Transverse colon (tissue), 4 donors: Measurements from ENCODE around the gene ASXL2. TPM values are rescaled to one million over a fixed set of nuclear protein-coding genes. Genes with fewer than 3 reads are reported as not detected.

Experiments
- DNase-seq: peaks from one replicate; pipeline ENCODE4 v3.0.0-alpha.2; 2019
- H3K27ac ChIP-seq, 4 donors: fragments of 200-600 bp; sonication (generic); 2 replicates each; pipeline ENCODE4 v1.5.1; 2016 to 2018; ENCODE audit warnings: inconsistent platforms in 4 of 4
- H3K27me3 ChIP-seq: fragments of 200-600 bp; sonication (generic); 2 replicates; pipeline ENCODE4 v1.5.1; 2017; ENCODE audit warnings: inconsistent platforms
- H3K36me3 ChIP-seq, 4 donors: fragments of 200-600 bp; sonication (generic); 2 replicates each; pipeline ENCODE4 v1.5.1; 2017 to 2019; ENCODE audit warnings: inconsistent platforms in 4 of 4
- H3K4me1 ChIP-seq, 4 donors: fragments of 200-600 bp; sonication (generic); 2 replicates each; pipeline ENCODE4 v1.5.1; 2017 to 2020; ENCODE audit warnings: inconsistent platforms in 4 of 4
- H3K4me3 ChIP-seq, 4 donors: fragments of 200-600 bp; sonication (generic); 1 replicate in 1 of 4; 2 replicates in 3 of 4; pipeline versions ENCODE4 v1.5.1 to v1.6.1; 2017 to 2019; ENCODE audit warnings: inconsistent platforms in 4 of 4
- H3K9me3 ChIP-seq, 2 donors: fragments of 200-600 bp; sonication (generic); 2 replicates each; pipeline ENCODE4 v1.5.1; 2017 to 2019; ENCODE audit warnings: inconsistent platforms in 2 of 2
- EP300 ChIP-seq: sonication (generic); formaldehyde crosslinking; IDR thresholded peaks from one replicate; pipeline ENCODE4 v1.6.1; 2017; ENCODE audit warnings: antibody characterized with exemption, low read depth
- POLR2A ChIP-seq: fragments of 450-650 bp; IDR thresholded peaks from one replicate; pipeline ENCODE4 v1.6.1; 2016; ENCODE audit warnings: antibody characterized with exemption, mild to moderate bottlenecking, moderate library complexity
- POLR2AphosphoS5 ChIP-seq, 3 donors: sonication (generic); formaldehyde crosslinking; IDR thresholded peaks; one replicate each; pipeline ENCODE4 v1.6.1; 2016; ENCODE audit warnings: antibody characterized with exemption in 3 of 3
- WGBS, 2 donors: methylation state at CpG; one replicate each; pipeline ENCODE4 v1.1.5; 2018; ENCODE audit warnings: low coverage in 1 of 2; 5-methylcytosine and 5-hydroxymethylcytosine counted together
- in situ Hi-C, 4 donors: fragments of 200-750 bp; cut with MboI; loops; one replicate each; pipeline versions ENCODE4 v1.15.0 to v1.15.1; 2017; ENCODE audit warnings: low sequenced_read_pairs in 3 of 4, low pct_ligation_motif_present in 1 of 4, low pct_unique_long_range_greater_than_20kb in 1 of 4
- intact Hi-C: fragments of 100-400 bp; cut with DNase I; formaldehyde crosslinking; loops from one replicate; pipeline ENCODE4 v1.15.1; 2023; ENCODE audit warnings: low total_unique reads
- total RNA-seq, 4 donors: library from RNA; depleted of rRNA; stranded (reverse); fragments of >200 nt; gene quantifications; one replicate each; pipeline ENCODE4 v1.1.0, GENCODE V29; 2016
- TF ChIP-seq, protein P1 (sequence below), 5 experiments: fragments of 200-600 bp in 3 of 5; fragments of 450-650 bp in 2 of 5; sonication (generic) in 3 of 5; IDR thresholded peaks; 1 replicate in 2 of 5; 2 replicates in 3 of 5; pipeline ENCODE4 v1.5.1; 2016 to 2017; ENCODE audit warnings: antibody characterized with exemption in 5 of 5, inconsistent platforms in 3 of 5, mild to moderate bottlenecking in 2 of 5, moderate library complexity in 1 of 5

The ASXL2 gene
- total RNA-seq, 4 donors from 2014 or later: 17.3 to 36.6 (median 23.3) TPM

- peaks cover 0 to 13% (median under 1%) of the 10 kb centered on the region in 4 donors for H3K36me3 ChIP-seq
- H3K4me1 ChIP-seq: no peaks in the 10 kb centered on the region
- 76 to 92% methylated on average over 5 of the region's 5 CpGs for WGBS, 2 donors
- no peak for DNase-seq
- TF ChIP-seq POLR2AphosphoS5 (IDR thresholded peaks at IDR 0.05): no peak
- TF ChIP-seq, protein P1, sequence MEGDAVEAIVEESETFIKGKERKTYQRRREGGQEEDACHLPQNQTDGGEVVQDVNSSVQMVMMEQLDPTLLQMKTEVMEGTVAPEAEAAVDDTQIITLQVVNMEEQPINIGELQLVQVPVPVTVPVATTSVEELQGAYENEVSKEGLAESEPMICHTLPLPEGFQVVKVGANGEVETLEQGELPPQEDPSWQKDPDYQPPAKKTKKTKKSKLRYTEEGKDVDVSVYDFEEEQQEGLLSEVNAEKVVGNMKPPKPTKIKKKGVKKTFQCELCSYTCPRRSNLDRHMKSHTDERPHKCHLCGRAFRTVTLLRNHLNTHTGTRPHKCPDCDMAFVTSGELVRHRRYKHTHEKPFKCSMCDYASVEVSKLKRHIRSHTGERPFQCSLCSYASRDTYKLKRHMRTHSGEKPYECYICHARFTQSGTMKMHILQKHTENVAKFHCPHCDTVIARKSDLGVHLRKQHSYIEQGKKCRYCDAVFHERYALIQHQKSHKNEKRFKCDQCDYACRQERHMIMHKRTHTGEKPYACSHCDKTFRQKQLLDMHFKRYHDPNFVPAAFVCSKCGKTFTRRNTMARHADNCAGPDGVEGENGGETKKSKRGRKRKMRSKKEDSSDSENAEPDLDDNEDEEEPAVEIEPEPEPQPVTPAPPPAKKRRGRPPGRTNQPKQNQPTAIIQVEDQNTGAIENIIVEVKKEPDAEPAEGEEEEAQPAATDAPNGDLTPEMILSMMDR (IDR thresholded peaks at IDR 0.05): no peak
- no peak for TF ChIP-seq EP300
- TF ChIP-seq POLR2A: no peak
- in situ Hi-C loops (no loop called here), intact Hi-C loops (no loop called here)
- H3K9me3 ChIP-seq: no peaks in the 10 kb centered on the region
- no peaks in the 10 kb centered on the region for H3K27me3 ChIP-seq
- H3K4me3 ChIP-seq: no peak overlapping the region
- H3K27ac ChIP-seq: no peak overlapping the region
Measured at GRCh38 chr2:25867396-25868003, 10.8 kb downstream of the ASXL2 start.

GRCh38 chr2:25856377-25856776 lies 21.9 kb downstream of the ASXL2 start:
- DNase-seq: no peak
- no peaks in the 10 kb centered on the region for H3K9me3 ChIP-seq
- peaks cover 0 to 25% (median 12%) of the 10 kb centered on the region in 4 donors for H3K4me1 ChIP-seq
- H3K27ac ChIP-seq: no peak overlapping the region
- intact Hi-C loops (no loop called here), in situ Hi-C loops (no loop called here)
- WGBS, 2 donors: 95% methylated on average over 8 of the region's 9 CpGs; no CpG with 5 or more reads in 1 of the 2 donors
- no peaks in the 10 kb centered on the region for H3K27me3 ChIP-seq
- no peak overlapping the region for H3K4me3 ChIP-seq
- H3K36me3 ChIP-seq: no peaks in the 10 kb centered on the region
- TF ChIP-seq, protein P1 (IDR thresholded peaks at IDR 0.05): no peak
- TF ChIP-seq EP300 (no peak), POLR2A (no peak), POLR2AphosphoS5 (IDR thresholded peaks at IDR 0.05) (no peak)

- TF ChIP-seq, protein P1 (IDR thresholded peaks at IDR 0.05): no peak
- TF ChIP-seq POLR2A (no peak), EP300 (no peak), POLR2AphosphoS5 (IDR thresholded peaks at IDR 0.05) (no peak)
- no peak for DNase-seq
Measured at GRCh38 chr2:25855065-25855464, 23.2 kb downstream of the ASXL2 start.

GRCh38 chr2:25854613-25855012 lies 23.7 kb downstream of the ASXL2 start:
- intact Hi-C loops: no loop called here
- no peak overlapping the region for H3K4me3 ChIP-seq
- in situ Hi-C loops: no loop called here
- DNase-seq: no peak
- 83 to 89% methylated on average over 2 of the region's 2 CpGs for WGBS, 2 donors
- H3K9me3 ChIP-seq: no peaks in the 10 kb centered on the region
- peaks cover 0 to 23% (median 12%) of the 10 kb centered on the region in 4 donors for H3K4me1 ChIP-seq
- no peak overlapping the region for H3K27ac ChIP-seq
- H3K27me3 ChIP-seq: no peaks in the 10 kb centered on the region
- TF ChIP-seq EP300 (no peak), POLR2AphosphoS5 (IDR thresholded peaks at IDR 0.05) (no peak), POLR2A (no peak)
- TF ChIP-seq, protein P1 (IDR thresholded peaks at IDR 0.05): no peak
- H3K36me3 ChIP-seq: no peaks in the 10 kb centered on the region

More at GRCh38 chr2:25855065-25855464, 23.2 kb downstream of the ASXL2 start:
- intact Hi-C loops (no loop called here), in situ Hi-C loops (no loop called here)
- no peaks in the 10 kb centered on the region for H3K36me3 ChIP-seq
- H3K4me3 ChIP-seq: no peak overlapping the region
- H3K27ac ChIP-seq: no peak overlapping the region
- H3K4me1 ChIP-seq: peaks cover 0 to 27% (median 13%) of the 10 kb centered on the region in 4 donors
- WGBS, 2 donors: 92 to 100% methylated on average over 2 to 3 of the region's 3 CpGs
- no peaks in the 10 kb centered on the region for H3K9me3 ChIP-seq
- H3K27me3 ChIP-seq: no peaks in the 10 kb centered on the region
